SK-N-SH (cell line): ENCODE results near the gene MALRD1. TPM values are rescaled to one million over a fixed set of nuclear protein-coding genes. Genes with fewer than 3 reads are reported as not detected.

Experiments used
- CTCF ChIA-PET: fragments of 300-600, 350-600 bp; formaldehyde crosslinking; extraction: SDS; loops from one replicate; lab custom pipeline; 2021; lab: Yijun Ruan, JAX
- POLR2A ChIA-PET: fragments of 350-600 bp; sonication (Branson Sonifier 250); formaldehyde crosslinking; extraction: SDS; loops from one replicate; lab custom pipeline; 2020; ENCODE audit warnings: antibody characterized with exemption, inconsistent platforms; lab: Yijun Ruan, JAX
- DNase-seq: peaks from one replicate; pipeline ENCODE4 v3.0.0; 2012
- H2AFZ ChIP-seq: fragments of 200-600 bp; sonication (generic); 2 replicates; pipeline ENCODE4 v1.8.1; 2016; ENCODE audit warnings: antibody characterized with exemption, mild to moderate bottlenecking, low read depth
- H3F3A ChIP-seq: fragments of 200-600 bp; sonication (generic); replicated peaks from 2 replicates; pipeline ENCODE3; 2016; ENCODE audit warnings: antibody characterized with exemption, mild to moderate bottlenecking; ENCODE audit not compliant: insufficient read depth
- H3K27ac ChIP-seq, 2 experiments: fragments of 200-500 bp in 1 of 2; fragments of 200-600 bp in 1 of 2; sonication (Bioruptor generic) in 1 of 2; sonication (generic), shearing (Covaris generic) in 1 of 2; 2 replicates each; pipeline versions ENCODE4 v1.5.1 to v1.6.1; 2014 to 2016; ENCODE audit warnings: low read depth in 2 of 2, inconsistent platforms in 1 of 2, low read length in 1 of 2, mild to moderate bottlenecking in 1 of 2, mixed read lengths in 1 of 2
- H3K27me3 ChIP-seq: fragments of 200-600 bp; sonication (generic), shearing (Covaris generic); 2 replicates; pipeline ENCODE4 v1.6.1; 2016; ENCODE audit warnings: mixed run types; ENCODE audit not compliant: insufficient read depth
- H3K36me3 ChIP-seq, 2 experiments: fragments of 200-500 bp in 1 of 2; fragments of 200-600 bp in 1 of 2; sonication (Bioruptor generic) in 1 of 2; sonication (generic) in 1 of 2; replicated peaks in 1 of 2; 2 replicates each; pipeline versions ENCODE3 to v1.5.1; 2014 to 2016; ENCODE audit warnings: low read length in 1 of 2, mild to moderate bottlenecking in 1 of 2; ENCODE audit not compliant: insufficient read depth in 2 of 2, control insufficient read depth in 1 of 2
- H3K4me1 ChIP-seq, 2 experiments: fragments of 200-500 bp in 1 of 2; fragments of 200-600 bp in 1 of 2; sonication (Bioruptor generic) in 1 of 2; sonication (generic), shearing (Covaris generic) in 1 of 2; 2 replicates each; pipeline versions ENCODE4 v1.5.1 to v1.6.1; 2014 to 2016; ENCODE audit warnings: low read depth in 1 of 2, low read length in 1 of 2, mixed run types in 1 of 2; ENCODE audit not compliant: insufficient read depth in 2 of 2, control insufficient read depth in 1 of 2
- H3K4me2 ChIP-seq: fragments of 200-600 bp; sonication (generic), shearing (Covaris generic); 2 replicates; pipeline ENCODE4 v1.6.1; 2017; ENCODE audit warnings: mixed run types
- H3K4me3 ChIP-seq, 2 experiments: fragments of 200-500 bp in 1 of 2; fragments of 200-600 bp in 1 of 2; sonication (Bioruptor generic) in 1 of 2; sonication (generic), shearing (Covaris generic) in 1 of 2; 2 replicates each; pipeline versions ENCODE4 v1.5.1 to v1.8.1; 2014 to 2016; ENCODE audit warnings: low read depth in 2 of 2, inconsistent platforms in 1 of 2, low read length in 1 of 2, mild to moderate bottlenecking in 1 of 2, mixed read lengths in 1 of 2, moderate library complexity in 1 of 2
- H3K79me2 ChIP-seq: fragments of 200-600 bp; sonication (generic); 2 replicates; pipeline ENCODE4 v1.8.1; 2017; ENCODE audit warnings: mild to moderate bottlenecking; ENCODE audit not compliant: insufficient read depth
- H3K9ac ChIP-seq: fragments of 200-600 bp; sonication (generic); 2 replicates; pipeline ENCODE4 v1.6.1; 2017; ENCODE audit warnings: mixed run types
- H3K9me2 ChIP-seq: fragments of 200-600 bp; sonication (generic); 2 replicates; pipeline ENCODE4 v1.6.1; 2017; ENCODE audit warnings: mixed run types
- H3K9me3 ChIP-seq: fragments of 200-600 bp; sonication (generic); 2 replicates; pipeline ENCODE4 v1.6.1; 2017; ENCODE audit warnings: mixed run types, mild to moderate bottlenecking, moderate library complexity
- H4K20me1 ChIP-seq: fragments of 200-600 bp; sonication (generic); 2 replicates; pipeline ENCODE4 v1.6.1; 2017; ENCODE audit warnings: mild to moderate bottlenecking, mixed run types; ENCODE audit not compliant: insufficient read depth
- ELF1 ChIP-seq: IDR thresholded peaks from 2 replicates; pipeline ENCODE4 v1.4.0; 2012
- EZH2phosphoT487 ChIP-seq: fragments of 200-600 bp; sonication (generic); IDR thresholded peaks from 2 replicates; pipeline ENCODE4 v1.6.1; 2017; ENCODE audit warnings: low read depth, mixed run types, mild to moderate bottlenecking, antibody characterized with exemption, moderate library complexity, borderline replicate concordance
- FOXM1 ChIP-seq: IDR thresholded peaks from 2 replicates; pipeline ENCODE4 v1.4.0; 2012; ENCODE audit warnings: low read depth, mild to moderate bottlenecking
- GABPA ChIP-seq: IDR thresholded peaks from 2 replicates; pipeline ENCODE4 v1.4.0; 2012; ENCODE audit warnings: low read depth, mild to moderate bottlenecking
- JUND ChIP-seq: IDR thresholded peaks from 2 replicates; pipeline ENCODE4 v1.4.0; 2012
- NRF1 ChIP-seq: IDR thresholded peaks from 2 replicates; pipeline ENCODE4 v1.6.1; 2012; ENCODE audit warnings: low read depth, mild to moderate bottlenecking, low read length
- POLR2AphosphoS5 ChIP-seq: IDR thresholded peaks from 2 replicates; pipeline ENCODE4 v1.6.1; 2012; ENCODE audit warnings: low read depth, low read length
- RCOR1 ChIP-seq: fragments of 150-350 bp; IDR thresholded peaks from 2 replicates; pipeline ENCODE4 v1.6.1; 2017; ENCODE audit warnings: antibody characterized with exemption, low read length
- RFX5 ChIP-seq: IDR thresholded peaks from 2 replicates; pipeline ENCODE4 v1.6.1; 2012; ENCODE audit warnings: mild to moderate bottlenecking, improper control_type of control experiment, low read length
- RXRA ChIP-seq: IDR thresholded peaks from 2 replicates; pipeline ENCODE4 v1.4.0; 2012; ENCODE audit warnings: low read depth, mild to moderate bottlenecking, borderline replicate concordance
- SMC3 ChIP-seq: IDR thresholded peaks from 2 replicates; pipeline ENCODE4 v1.6.1; 2012; ENCODE audit warnings: low read depth, low read length, improper control_type of control experiment
- TCF12 ChIP-seq: IDR thresholded peaks from 2 replicates; pipeline ENCODE4 v1.4.0; 2012
- YY1 ChIP-seq: IDR thresholded peaks from 2 replicates; pipeline ENCODE4 v1.4.0; 2012; ENCODE audit warnings: low read depth, mild to moderate bottlenecking
- ZBTB33 ChIP-seq: IDR thresholded peaks from 2 replicates; pipeline ENCODE4 v1.4.0; 2012; ENCODE audit warnings: low read depth, borderline replicate concordance
- WGBS: methylation state at CpG from one replicate; pipeline ENCODE4 v1.1.6; 2017; ENCODE audit warnings: low lambda C conversion rate; 5-methylcytosine and 5-hydroxymethylcytosine counted together
- polyA plus RNA-seq, 3 experiments: library from polyadenylated mRNA; depleted of rRNA; stranded (reverse); fragments of >200 nt; gene quantifications; 2 replicates each; pipeline ENCODE4 v1.2.3, GENCODE V29; 2012
- TF ChIP-seq, protein P1 (sequence below): IDR thresholded peaks from 2 replicates; pipeline ENCODE4 v1.4.0; 2012; ENCODE audit warnings: low read depth
- TF ChIP-seq, protein P2 (sequence below): fragments of 200-600 bp; sonication (generic); IDR thresholded peaks from 2 replicates; pipeline ENCODE4 v1.6.1; 2017; ENCODE audit warnings: antibody characterized with exemption, mild to moderate bottlenecking, moderate library complexity
- TF ChIP-seq, protein P3 (sequence below): IDR thresholded peaks from 2 replicates; pipeline ENCODE4 v1.4.0; 2012; ENCODE audit warnings: low read depth, borderline replicate concordance

The MALRD1 gene
- polyA plus RNA-seq, 1 of the 3 experiments (the other 2 are of a cell fraction), result not detected

- Histone ChIP-seq H4K20me1 (no peaks in the 10 kb centered on the region), H2AFZ (no peak overlapping the region), H3K36me3 (no peaks in the 10 kb centered on the region), H3K9me3 (no peaks in the 10 kb centered on the region), H3F3A (no peaks in the 10 kb centered on the region), H3K9ac (no peak overlapping the region), H3K27ac (no peak overlapping the region), H3K9me2 (no peaks in the 10 kb centered on the region), H3K4me1 (no peaks in the 10 kb centered on the region), H3K79me2 (no peaks in the 10 kb centered on the region), H3K4me2 (no peak overlapping the region), H3K4me3 (no peak overlapping the region), H3K27me3 (no peaks in the 10 kb centered on the region)
- TF ChIP-seq RXRA (no peak), EZH2phosphoT487 (no peak), ELF1 (no peak), YY1 (no peak), GABPA (no peak)
- TF ChIP-seq, protein P1, sequence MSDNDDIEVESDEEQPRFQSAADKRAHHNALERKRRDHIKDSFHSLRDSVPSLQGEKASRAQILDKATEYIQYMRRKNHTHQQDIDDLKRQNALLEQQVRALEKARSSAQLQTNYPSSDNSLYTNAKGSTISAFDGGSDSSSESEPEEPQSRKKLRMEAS, result no peak
- WGBS, result 43% methylated on average over 4 of the region's 4 CpGs
- CTCF ChIA-PET, result no interaction called here
- DNase-seq, result no peak
- POLR2A ChIA-PET, result no interaction called here
These were observed 431.3 kb downstream of the MALRD1 start for GRCh38 chr10:19479854-19480253.

GRCh38 chr10:19480353-19480752 is 431.8 kb downstream of the MALRD1 start:
- DNase-seq, result no peak
- Histone ChIP-seq H3K9me2 (no peaks in the 10 kb centered on the region), H3K9ac (no peak overlapping the region), H3K4me2 (no peak overlapping the region), H4K20me1 (no peaks in the 10 kb centered on the region), H3F3A (no peaks in the 10 kb centered on the region), H3K79me2 (no peaks in the 10 kb centered on the region), H3K4me3 (no peak overlapping the region), H3K9me3 (no peaks in the 10 kb centered on the region), H3K27ac (no peak overlapping the region), H3K4me1 (no peaks in the 10 kb centered on the region), H3K36me3 (no peaks in the 10 kb centered on the region), H2AFZ (no peak overlapping the region), H3K27me3 (no peaks in the 10 kb centered on the region)
- ChIA-PET POLR2A (no interaction called here), CTCF (no interaction called here)
- WGBS, result 62% methylated on average over 3 of the region's 3 CpGs
- TF ChIP-seq NRF1 (no peak), RCOR1 (no peak), JUND (no peak)
- TF ChIP-seq, protein P2, sequence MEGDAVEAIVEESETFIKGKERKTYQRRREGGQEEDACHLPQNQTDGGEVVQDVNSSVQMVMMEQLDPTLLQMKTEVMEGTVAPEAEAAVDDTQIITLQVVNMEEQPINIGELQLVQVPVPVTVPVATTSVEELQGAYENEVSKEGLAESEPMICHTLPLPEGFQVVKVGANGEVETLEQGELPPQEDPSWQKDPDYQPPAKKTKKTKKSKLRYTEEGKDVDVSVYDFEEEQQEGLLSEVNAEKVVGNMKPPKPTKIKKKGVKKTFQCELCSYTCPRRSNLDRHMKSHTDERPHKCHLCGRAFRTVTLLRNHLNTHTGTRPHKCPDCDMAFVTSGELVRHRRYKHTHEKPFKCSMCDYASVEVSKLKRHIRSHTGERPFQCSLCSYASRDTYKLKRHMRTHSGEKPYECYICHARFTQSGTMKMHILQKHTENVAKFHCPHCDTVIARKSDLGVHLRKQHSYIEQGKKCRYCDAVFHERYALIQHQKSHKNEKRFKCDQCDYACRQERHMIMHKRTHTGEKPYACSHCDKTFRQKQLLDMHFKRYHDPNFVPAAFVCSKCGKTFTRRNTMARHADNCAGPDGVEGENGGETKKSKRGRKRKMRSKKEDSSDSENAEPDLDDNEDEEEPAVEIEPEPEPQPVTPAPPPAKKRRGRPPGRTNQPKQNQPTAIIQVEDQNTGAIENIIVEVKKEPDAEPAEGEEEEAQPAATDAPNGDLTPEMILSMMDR, result no peak

DNA sequence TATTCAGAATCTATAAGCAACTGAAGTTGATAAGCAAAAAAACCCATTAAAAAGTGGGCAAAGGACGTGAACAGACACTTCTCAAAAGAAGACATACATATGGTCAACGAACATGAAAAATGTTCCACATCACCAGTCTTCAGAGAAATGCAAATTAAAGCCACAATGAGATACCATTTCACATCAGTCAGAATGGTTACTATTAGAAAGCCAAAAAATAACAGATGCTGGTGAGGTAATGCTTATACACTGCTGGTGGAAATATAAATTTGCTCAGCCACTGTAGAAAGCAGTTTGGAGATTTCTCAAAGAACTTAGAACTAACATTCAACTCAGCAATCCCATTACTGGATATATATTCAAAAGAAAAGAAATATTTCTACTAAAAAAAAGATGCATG is 434.8 kb downstream of the MALRD1 start:
- POLR2A ChIA-PET, result no interaction called here
- Histone ChIP-seq H3K36me3 (no peaks in the 10 kb centered on the region), H3K4me3 (no peak overlapping the region), H3K27ac (no peak overlapping the region), H2AFZ (no peak overlapping the region), H3K27me3 (no peaks in the 10 kb centered on the region), H3K9me2 (no peaks in the 10 kb centered on the region), H3K4me1 (no peaks in the 10 kb centered on the region), H3K9ac (no peak overlapping the region), H3K79me2 (no peaks in the 10 kb centered on the region), H3K4me2 (no peak overlapping the region), H3F3A (no peaks in the 10 kb centered on the region), H4K20me1 (no peaks in the 10 kb centered on the region), H3K9me3 (no peaks in the 10 kb centered on the region)
- WGBS, result 1% methylated on average over 2 of the region's 2 CpGs
- no peak for DNase-seq
- CTCF ChIA-PET, result no interaction called here
- TF ChIP-seq RFX5 (no peak), ZBTB33 (no peak), EZH2phosphoT487 (no peak), POLR2AphosphoS5 (no peak), SMC3 (no peak), ELF1 (no peak), TCF12 (no peak), FOXM1 (no peak)
- TF ChIP-seq, protein P1, result no peak
- TF ChIP-seq, protein P2, result no peak
- TF ChIP-seq, protein P3, sequence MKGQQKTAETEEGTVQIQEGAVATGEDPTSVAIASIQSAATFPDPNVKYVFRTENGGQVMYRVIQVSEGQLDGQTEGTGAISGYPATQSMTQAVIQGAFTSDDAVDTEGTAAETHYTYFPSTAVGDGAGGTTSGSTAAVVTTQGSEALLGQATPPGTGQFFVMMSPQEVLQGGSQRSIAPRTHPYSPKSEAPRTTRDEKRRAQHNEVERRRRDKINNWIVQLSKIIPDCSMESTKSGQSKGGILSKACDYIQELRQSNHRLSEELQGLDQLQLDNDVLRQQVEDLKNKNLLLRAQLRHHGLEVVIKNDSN, result no peak
